HG02610 (cell line): Measurements from ENCODE around the gene GSTO2.

ENCODE experiments used
- ATAC-seq: cut with Tn5 transposase; IDR thresholded peaks from one replicate; pipeline ENCODE4 v1.9.1; 2021; ENCODE audit warnings: mild to moderate bottlenecking, moderate library complexity; ENCODE audit not compliant: unreplicated experiment

Gene GSTO2

GRCh38 chr10:104306897-104307296 is 37.9 kb downstream of the GSTO2 start:
- ATAC-seq: no peak

GRCh38 chr10:104307576-104308438 is 38.8 kb downstream of the GSTO2 start:
- ATAC-seq: no peak

- peak; percentile 80 for ATAC-seq
These were observed 39.5 kb downstream of the GSTO2 start for GRCh38 chr10:104308439-104308903.

GRCh38 chr10:104309980-104310978 is 41.3 kb downstream of the GSTO2 start:
- no peak for ATAC-seq

GRCh38 chr10:104311184-104311720 is 42.3 kb downstream of the GSTO2 start:
- no peak for ATAC-seq

GRCh38 chr10:104314591-104315485 is 45.9 kb downstream of the GSTO2 start:
- ATAC-seq: no peak

- ATAC-seq: no peak
These were observed 46.5 kb downstream of the GSTO2 start for GRCh38 chr10:104315486-104315921.

GRCh38 chr10:104316321-104317099 is 47.5 kb downstream of the GSTO2 start:
- ATAC-seq: no peak

GRCh38 chr10:104317269-104317710 is 48.3 kb downstream of the GSTO2 start:
- ATAC-seq: peak; percentile 17

GRCh38 chr10:104317726-104318299 is 48.8 kb downstream of the GSTO2 start:
- ATAC-seq: peak; percentile 50

- no peak for ATAC-seq
These were observed 49.3 kb downstream of the GSTO2 start for GRCh38 chr10:104318326-104318725.

- no peak for ATAC-seq
These were observed 50.1 kb downstream of the GSTO2 start for GRCh38 chr10:104318810-104319741.

GRCh38 chr10:104321226-104321625 is 52.2 kb downstream of the GSTO2 start:
- no peak for ATAC-seq

GRCh38 chr10:104321725-104322415 is 52.9 kb downstream of the GSTO2 start:
- ATAC-seq: no peak

- ATAC-seq: no peak
These were observed 53.4 kb downstream of the GSTO2 start for GRCh38 chr10:104322416-104322782.

- no peak for ATAC-seq
These were observed 54.1 kb downstream of the GSTO2 start for GRCh38 chr10:104323085-104323484.

GRCh38 chr10:104323760-104324201 is 54.8 kb downstream of the GSTO2 start:
- ATAC-seq: no peak
